Gastrocnemius medialis (tissue), 4 donors: ENCODE measurements around the gene SPRY4.

Experiments
- CTCF ChIP-seq, 5 experiments: fragments of 450-650 bp in 3 of 5; fragments of 200-600 bp in 2 of 5; sonication (generic) in 2 of 5; IDR thresholded peaks in 4 of 5; conservative IDR thresholded peaks in 1 of 5; 1 replicate in 4 of 5; 2 replicates in 1 of 5; pipeline ENCODE4 v1.5.1; 2016 to 2019; ENCODE audit warnings: antibody characterized with exemption in 5 of 5, mild to moderate bottlenecking in 3 of 5, moderate library complexity in 3 of 5
- POLR2A ChIP-seq, 2 donors: fragments of 450-650 bp; IDR thresholded peaks; one replicate each; pipeline ENCODE4 v1.6.1; 2017; ENCODE audit warnings: antibody characterized with exemption in 2 of 2, mild to moderate bottlenecking in 2 of 2, moderate library complexity in 2 of 2

- no peak for TF ChIP-seq CTCF (IDR thresholded peaks at IDR 0.05 in 4 of 5, conservative IDR thresholded peaks at IDR 0.05 in 1 of 5)
- no peak for TF ChIP-seq POLR2A (IDR thresholded peaks at IDR 0.05)
These were observed 5.7 kb downstream of the SPRY4 start for GRCh38 chr5:142319105-142319504.
